ENCODE data around the gene ZNF319. TPM values are rescaled to one million over a fixed set of nuclear protein-coding genes. Genes with fewer than 3 reads are reported as not detected.

ZNF319 gene
- total RNA-seq, 4 donors from 2014 or later: 4.2 to 16.6 (median 11.6) TPM

- Histone ChIP-seq H3K27me3 (peaks cover 3% of the 10 kb centered on the region), H3K36me3 (no peaks in the 10 kb centered on the region), H3K27ac (no peak overlapping the region), H3K4me1 (no peaks in the 10 kb centered on the region), H3K9me3 (no peaks in the 10 kb centered on the region), H3K4me3 (no peak overlapping the region)
- 88% methylated on average over 5 of the region's 5 CpGs for WGBS
- DNase-seq (ENCODE audit: low spot score in 2 of 2): no peak
- TF ChIP-seq POLR2AphosphoS5 (IDR thresholded peaks at IDR 0.05): no peak
- TF ChIP-seq POLR2A (IDR thresholded peaks at IDR 0.05): no peak
- no peak for TF ChIP-seq EP300 (IDR thresholded peaks at IDR 0.05)
- TF ChIP-seq CTCF (IDR thresholded peaks at IDR 0.05): no peak
Observed at GRCh38 chr16:57948027-57948426, 52.4 kb downstream of the ZNF319 start.

GRCh38 chr16:57947261-57947660 lies 53.2 kb downstream of the ZNF319 start:
- TF ChIP-seq EP300 (IDR thresholded peaks at IDR 0.05): no peak
- TF ChIP-seq POLR2A (IDR thresholded peaks at IDR 0.05): no peak
- no peak for TF ChIP-seq CTCF (IDR thresholded peaks at IDR 0.05)
- no peak for TF ChIP-seq POLR2AphosphoS5 (IDR thresholded peaks at IDR 0.05)
- peaks cover 3% of the 10 kb centered on the region for H3K27me3 ChIP-seq
- DNase-seq (ENCODE audit: low spot score in 2 of 2): no peak
- no peaks in the 10 kb centered on the region for H3K36me3 ChIP-seq
- H3K4me1 ChIP-seq: no peaks in the 10 kb centered on the region
- WGBS: 86% methylated on average over 2 of the region's 2 CpGs
- no peaks in the 10 kb centered on the region for H3K9me3 ChIP-seq
- no peak overlapping the region for H3K27ac ChIP-seq
- no peak overlapping the region for H3K4me3 ChIP-seq

- no peaks in the 10 kb centered on the region for H3K36me3 ChIP-seq
- no peak for DNase-seq (ENCODE audit: low spot score in 2 of 2)
- H3K4me3 ChIP-seq: no peak overlapping the region
- H3K27ac ChIP-seq: no peak overlapping the region
- WGBS: 95% methylated on average over 8 of the region's 13 CpGs
- no peaks in the 10 kb centered on the region for H3K9me3 ChIP-seq
- H3K4me1 ChIP-seq: peaks cover 2% of the 10 kb centered on the region
- no peak for TF ChIP-seq EP300 (IDR thresholded peaks at IDR 0.05)
- no peak for TF ChIP-seq POLR2A (IDR thresholded peaks at IDR 0.05)
- TF ChIP-seq POLR2AphosphoS5 (IDR thresholded peaks at IDR 0.05): no peak
- no peak for TF ChIP-seq CTCF (IDR thresholded peaks at IDR 0.05)
- H3K27me3 ChIP-seq: peaks cover 3% of the 10 kb centered on the region
Observed at GRCh38 chr16:57946181-57946801, 54.2 kb downstream of the ZNF319 start.

- Histone ChIP-seq H3K4me3 (no peak overlapping the region), H3K36me3 (no peaks in the 10 kb centered on the region), H3K27me3 (peaks cover 3% of the 10 kb centered on the region), H3K27ac (no peak overlapping the region), H3K4me1 (peaks cover 7% of the 10 kb centered on the region), H3K9me3 (no peaks in the 10 kb centered on the region)
- TF ChIP-seq POLR2A (IDR thresholded peaks at IDR 0.05): no peak
- no peak for TF ChIP-seq POLR2AphosphoS5 (IDR thresholded peaks at IDR 0.05)
- no peak for TF ChIP-seq EP300 (IDR thresholded peaks at IDR 0.05)
- TF ChIP-seq CTCF (IDR thresholded peaks at IDR 0.05): no peak
- DNase-seq (ENCODE audit: low spot score in 2 of 2): no peak
- 60% methylated on average over 5 of the region's 7 CpGs for WGBS
Observed at GRCh38 chr16:57945740-57946138, 54.7 kb downstream of the ZNF319 start.

GRCh38 chr16:57944970-57945739 lies 55.3 kb downstream of the ZNF319 start:
- H3K4me3 ChIP-seq: no peak overlapping the region
- TF ChIP-seq POLR2A (IDR thresholded peaks at IDR 0.05) (no peak), CTCF (IDR thresholded peaks at IDR 0.05) (no peak), EP300 (IDR thresholded peaks at IDR 0.05) (no peak), POLR2AphosphoS5 (IDR thresholded peaks at IDR 0.05) (no peak)
- peaks cover 13% of the 10 kb centered on the region for H3K4me1 ChIP-seq
- DNase-seq (ENCODE audit: low spot score in 2 of 2): no peak
- 84% methylated on average over 8 of the region's 9 CpGs for WGBS
- H3K27ac ChIP-seq: no peak overlapping the region
- H3K9me3 ChIP-seq: no peaks in the 10 kb centered on the region
- no peaks in the 10 kb centered on the region for H3K36me3 ChIP-seq
- H3K27me3 ChIP-seq: peaks cover 3% of the 10 kb centered on the region

Measured in suprapubic skin (tissue), 4 donors.